Neural cell (in vitro differentiated cells): ENCODE data around the gene MAG. TPM values are rescaled to one million over a fixed set of nuclear protein-coding genes. Genes with fewer than 3 reads are reported as not detected.

Source experiments
- H2AFZ ChIP-seq: fragments of 200-600, 300-800 bp; sonication (generic), shearing (Covaris generic); 2 replicates; pipeline ENCODE4 v1.6.0; 2014; ENCODE audit warnings: low read depth, mild to moderate bottlenecking, antibody characterized with exemption, low read length, moderate library complexity
- H3F3A ChIP-seq: fragments of 200-600 bp; shearing (Covaris generic); 2 replicates; pipeline ENCODE4 v1.6.1; 2016; ENCODE audit warnings: mild to moderate bottlenecking, moderate library complexity, mixed read lengths, antibody characterized with exemption, low read length; ENCODE audit not compliant: insufficient read depth, poor library complexity, severe bottlenecking
- H3K27ac ChIP-seq: fragments of 200-600, 300-800 bp; sonication (generic), shearing (Covaris generic); 2 replicates; pipeline ENCODE4 v1.5.1; 2014; ENCODE audit warnings: mild to moderate bottlenecking, low read length, moderate library complexity
- H3K27me3 ChIP-seq: fragments of 300-800, 200-600 bp; sonication (generic), shearing (Covaris generic); 2 replicates; pipeline ENCODE4 v1.6.0; 2014; ENCODE audit warnings: mild to moderate bottlenecking, low read depth, low read length, moderate library complexity; ENCODE audit not compliant: insufficient read depth
- H3K36me3 ChIP-seq: fragments of 300-800, 200-600 bp; sonication (generic), shearing (Covaris generic); 2 replicates; pipeline ENCODE4 v1.5.1; 2014; ENCODE audit warnings: mild to moderate bottlenecking, antibody characterized with exemption, low read length, moderate library complexity; ENCODE audit not compliant: insufficient read depth
- H3K4me2 ChIP-seq: fragments of 300-800, 200-600 bp; sonication (generic), shearing (Covaris generic); 2 replicates; pipeline ENCODE4 v1.6.0; 2014; ENCODE audit warnings: mild to moderate bottlenecking, low read length
- H3K4me3 ChIP-seq: fragments of 300-800, 200-600 bp; sonication (generic), shearing (Covaris generic); 2 replicates; pipeline ENCODE4 v1.5.1; 2014; ENCODE audit warnings: mild to moderate bottlenecking, low read length, moderate library complexity
- H3K79me2 ChIP-seq: fragments of 200-600 bp; shearing (Covaris generic); replicated peaks from 2 replicates; pipeline ENCODE4 v1.6.0; 2014; ENCODE audit warnings: mild to moderate bottlenecking, low read length, moderate library complexity; ENCODE audit not compliant: insufficient read depth
- H3K9ac ChIP-seq: fragments of 300-800, 200-600 bp; sonication (generic), shearing (Covaris generic); 2 replicates; pipeline ENCODE4 v1.6.1; 2016; ENCODE audit warnings: mild to moderate bottlenecking, low read length, mixed read lengths
- H3K9me2 ChIP-seq: fragments of 200-600 bp; shearing (Covaris generic); 2 replicates; pipeline ENCODE4 v1.6.1; 2016; ENCODE audit warnings: mild to moderate bottlenecking, low read length, mixed read lengths; ENCODE audit not compliant: insufficient read depth
- H3K9me3 ChIP-seq: fragments of 200-600, 300-800 bp; sonication (generic), shearing (Covaris generic); 2 replicates; pipeline ENCODE4 v1.6.1; 2016; ENCODE audit warnings: mild to moderate bottlenecking, mixed run types, low read length, moderate library complexity, mixed read lengths
- H4K20me1 ChIP-seq: fragments of 200-600 bp; shearing (Covaris generic); 2 replicates; pipeline ENCODE4 v1.6.1; 2016; ENCODE audit warnings: mild to moderate bottlenecking, mixed run types; ENCODE audit not compliant: insufficient read depth
- EP300 ChIP-seq: fragments of 450-650 bp; conservative IDR thresholded peaks from 2 replicates; pipeline ENCODE4 v1.6.1; 2014; ENCODE audit warnings: antibody characterized with exemption, mild to moderate bottlenecking, moderate library complexity; ENCODE audit not compliant: poor library complexity, severe bottlenecking
- EZH2 ChIP-seq: fragments of 200-600, 300-800 bp; shearing (Covaris generic), sonication (generic); IDR thresholded peaks from 2 replicates; pipeline ENCODE4 v1.6.1; 2014; ENCODE audit warnings: antibody characterized with exemption, low read length, borderline replicate concordance, mild to moderate bottlenecking; ENCODE audit not compliant: insufficient read depth, poor library complexity, severe bottlenecking
- MXI1 ChIP-seq: fragments of 450-650 bp; conservative IDR thresholded peaks from 2 replicates; pipeline ENCODE4 v1.6.1; 2014; ENCODE audit warnings: antibody characterized with exemption, mild to moderate bottlenecking; ENCODE audit not compliant: poor library complexity, severe bottlenecking
- POLR2AphosphoS5 ChIP-seq: IDR thresholded peaks from 2 replicates; pipeline ENCODE4 v1.6.1; 2012
- RAD21 ChIP-seq: fragments of 450-650 bp; conservative IDR thresholded peaks from 2 replicates; pipeline ENCODE4 v1.6.1; 2014; ENCODE audit warnings: antibody characterized with exemption, mild to moderate bottlenecking, moderate library complexity
- SMC3 ChIP-seq: fragments of 450-650 bp; conservative IDR thresholded peaks from 2 replicates; pipeline ENCODE4 v1.6.1; 2014; ENCODE audit warnings: antibody characterized with exemption, mild to moderate bottlenecking, moderate library complexity; ENCODE audit not compliant: poor library complexity
- TAF1 ChIP-seq: IDR thresholded peaks from 2 replicates; pipeline ENCODE4 v1.6.1; 2012; ENCODE audit warnings: low read depth
- polyA plus RNA-seq: library from polyadenylated mRNA; depleted of rRNA; stranded (reverse); fragments of >200 nt; gene quantifications from 2 replicates; pipeline ENCODE4 v1.2.3, GENCODE V29; 2014
- TF ChIP-seq, protein P1 (sequence below): IDR thresholded peaks from 2 replicates; pipeline ENCODE4 v1.6.1; 2012; ENCODE audit warnings: borderline replicate concordance
- TF ChIP-seq, protein P2 (sequence below): fragments of 450-650 bp; IDR thresholded peaks from 2 replicates; pipeline ENCODE4 v1.5.1; 2014; ENCODE audit warnings: antibody characterized with exemption, mild to moderate bottlenecking, moderate library complexity; ENCODE audit not compliant: poor library complexity, severe bottlenecking

The MAG gene
- polyA plus RNA-seq, 1 donor from 2014 or later, result not detected

DNA sequence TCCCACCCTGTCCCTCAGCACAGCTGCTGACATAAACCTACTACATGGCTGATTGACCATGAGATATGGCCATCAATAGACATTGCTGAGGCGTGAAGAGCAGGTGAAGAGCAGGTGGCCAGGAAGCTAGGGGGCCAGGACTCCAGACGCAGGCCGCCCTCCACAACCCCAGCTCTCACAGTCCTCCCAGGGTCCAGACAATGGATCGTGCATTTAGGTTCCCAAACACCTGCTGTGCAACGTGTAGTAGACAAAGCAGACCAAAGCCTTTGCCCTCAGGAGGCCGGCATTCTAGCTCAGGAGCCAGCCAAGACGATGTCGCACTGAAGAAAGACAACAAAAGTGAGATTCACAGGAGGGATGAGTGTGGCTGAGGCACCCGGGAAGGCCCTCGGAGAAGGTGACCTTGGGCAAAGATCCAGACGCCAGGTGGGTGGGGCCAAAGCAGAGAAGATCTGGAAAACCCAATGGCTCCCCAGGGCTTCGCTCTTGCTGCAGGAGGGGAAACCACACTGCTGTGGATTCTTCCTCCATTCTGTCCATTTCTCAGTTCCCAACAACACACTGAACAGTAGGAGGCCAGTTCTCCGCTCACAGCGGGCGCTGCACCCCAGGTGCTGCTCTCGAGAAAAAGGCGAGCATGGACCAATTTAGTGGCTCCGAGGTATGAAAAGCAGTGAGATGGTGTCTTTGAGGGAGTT lies 57.1 kb downstream of the MAG start:
- H3K36me3 ChIP-seq, result no peaks in the 10 kb centered on the region

DNA sequence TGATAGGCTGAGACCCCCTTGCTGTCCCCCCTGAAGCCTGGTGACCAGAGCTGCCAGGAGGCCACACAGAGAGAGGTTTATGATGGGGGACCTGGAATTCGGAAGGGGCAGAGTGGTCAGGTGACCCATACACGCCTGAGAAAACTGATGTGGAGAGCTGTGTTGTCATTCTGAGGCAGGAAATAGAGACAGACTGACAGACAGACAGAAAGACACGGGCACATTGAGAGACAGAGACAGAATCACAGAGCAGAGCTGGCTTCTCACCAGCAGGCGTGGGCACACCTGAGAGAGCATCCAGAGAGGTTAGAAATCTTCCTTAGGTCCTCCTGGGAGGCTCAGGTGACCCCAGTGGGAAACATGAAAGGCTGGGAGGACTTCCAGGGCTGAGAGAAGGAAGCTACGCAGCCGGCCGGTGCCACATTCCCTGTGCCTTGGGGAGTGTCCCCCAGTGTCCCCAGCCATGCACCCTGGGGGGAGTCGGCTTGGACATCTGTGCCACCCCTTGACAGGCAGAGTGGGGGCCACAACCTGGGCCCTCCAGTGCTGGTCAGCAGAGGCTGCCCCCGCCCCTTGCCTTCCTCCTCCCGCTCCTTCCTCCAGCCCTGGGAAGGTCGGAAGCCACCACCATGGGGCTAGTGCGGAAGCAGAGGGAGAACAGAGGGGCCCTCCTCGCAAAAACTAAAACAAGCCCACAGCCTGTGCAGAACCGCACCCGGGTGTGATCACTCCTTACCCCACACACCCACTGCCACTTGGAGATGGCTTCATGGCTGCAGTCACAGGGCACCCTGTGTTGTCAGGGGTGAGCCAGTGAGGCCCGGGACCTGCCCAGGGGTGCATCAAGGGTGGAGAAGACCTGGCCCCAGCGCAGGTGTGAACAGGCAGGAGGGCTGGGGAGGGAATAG lies 57.9 kb downstream of the MAG start:
- H3K36me3 ChIP-seq, result no peaks in the 10 kb centered on the region
- no peaks in the 10 kb centered on the region for H3K79me2 ChIP-seq
- no peaks in the 10 kb centered on the region for H3K9me2 ChIP-seq
- H4K20me1 ChIP-seq, result no peaks in the 10 kb centered on the region
- no peaks in the 10 kb centered on the region for H3K9me3 ChIP-seq
- no peak overlapping the region for H3K4me2 ChIP-seq
- no peak overlapping the region for H3K9ac ChIP-seq
- H3K27ac ChIP-seq, result no peak overlapping the region
- no peaks in the 10 kb centered on the region for H3F3A ChIP-seq
- no peak overlapping the region for H2AFZ ChIP-seq
- H3K4me3 ChIP-seq, result no peak overlapping the region
- H3K27me3 ChIP-seq, result no peaks in the 10 kb centered on the region
- TF ChIP-seq, protein P1, sequence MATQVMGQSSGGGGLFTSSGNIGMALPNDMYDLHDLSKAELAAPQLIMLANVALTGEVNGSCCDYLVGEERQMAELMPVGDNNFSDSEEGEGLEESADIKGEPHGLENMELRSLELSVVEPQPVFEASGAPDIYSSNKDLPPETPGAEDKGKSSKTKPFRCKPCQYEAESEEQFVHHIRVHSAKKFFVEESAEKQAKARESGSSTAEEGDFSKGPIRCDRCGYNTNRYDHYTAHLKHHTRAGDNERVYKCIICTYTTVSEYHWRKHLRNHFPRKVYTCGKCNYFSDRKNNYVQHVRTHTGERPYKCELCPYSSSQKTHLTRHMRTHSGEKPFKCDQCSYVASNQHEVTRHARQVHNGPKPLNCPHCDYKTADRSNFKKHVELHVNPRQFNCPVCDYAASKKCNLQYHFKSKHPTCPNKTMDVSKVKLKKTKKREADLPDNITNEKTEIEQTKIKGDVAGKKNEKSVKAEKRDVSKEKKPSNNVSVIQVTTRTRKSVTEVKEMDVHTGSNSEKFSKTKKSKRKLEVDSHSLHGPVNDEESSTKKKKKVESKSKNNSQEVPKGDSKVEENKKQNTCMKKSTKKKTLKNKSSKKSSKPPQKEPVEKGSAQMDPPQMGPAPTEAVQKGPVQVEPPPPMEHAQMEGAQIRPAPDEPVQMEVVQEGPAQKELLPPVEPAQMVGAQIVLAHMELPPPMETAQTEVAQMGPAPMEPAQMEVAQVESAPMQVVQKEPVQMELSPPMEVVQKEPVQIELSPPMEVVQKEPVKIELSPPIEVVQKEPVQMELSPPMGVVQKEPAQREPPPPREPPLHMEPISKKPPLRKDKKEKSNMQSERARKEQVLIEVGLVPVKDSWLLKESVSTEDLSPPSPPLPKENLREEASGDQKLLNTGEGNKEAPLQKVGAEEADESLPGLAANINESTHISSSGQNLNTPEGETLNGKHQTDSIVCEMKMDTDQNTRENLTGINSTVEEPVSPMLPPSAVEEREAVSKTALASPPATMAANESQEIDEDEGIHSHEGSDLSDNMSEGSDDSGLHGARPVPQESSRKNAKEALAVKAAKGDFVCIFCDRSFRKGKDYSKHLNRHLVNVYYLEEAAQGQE, result no peak
- TF ChIP-seq, protein P2, sequence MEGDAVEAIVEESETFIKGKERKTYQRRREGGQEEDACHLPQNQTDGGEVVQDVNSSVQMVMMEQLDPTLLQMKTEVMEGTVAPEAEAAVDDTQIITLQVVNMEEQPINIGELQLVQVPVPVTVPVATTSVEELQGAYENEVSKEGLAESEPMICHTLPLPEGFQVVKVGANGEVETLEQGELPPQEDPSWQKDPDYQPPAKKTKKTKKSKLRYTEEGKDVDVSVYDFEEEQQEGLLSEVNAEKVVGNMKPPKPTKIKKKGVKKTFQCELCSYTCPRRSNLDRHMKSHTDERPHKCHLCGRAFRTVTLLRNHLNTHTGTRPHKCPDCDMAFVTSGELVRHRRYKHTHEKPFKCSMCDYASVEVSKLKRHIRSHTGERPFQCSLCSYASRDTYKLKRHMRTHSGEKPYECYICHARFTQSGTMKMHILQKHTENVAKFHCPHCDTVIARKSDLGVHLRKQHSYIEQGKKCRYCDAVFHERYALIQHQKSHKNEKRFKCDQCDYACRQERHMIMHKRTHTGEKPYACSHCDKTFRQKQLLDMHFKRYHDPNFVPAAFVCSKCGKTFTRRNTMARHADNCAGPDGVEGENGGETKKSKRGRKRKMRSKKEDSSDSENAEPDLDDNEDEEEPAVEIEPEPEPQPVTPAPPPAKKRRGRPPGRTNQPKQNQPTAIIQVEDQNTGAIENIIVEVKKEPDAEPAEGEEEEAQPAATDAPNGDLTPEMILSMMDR, result no peak
- no peak for TF ChIP-seq MXI1
- TF ChIP-seq TAF1, result no peak
- no peak for TF ChIP-seq POLR2AphosphoS5
- no peak for TF ChIP-seq EP300
- TF ChIP-seq RAD21, result no peak
- TF ChIP-seq EZH2, result no peak

More for the DNA sequence above, 57.1 kb downstream of the MAG start:
- TF ChIP-seq RAD21 (no peak), POLR2AphosphoS5 (no peak), TAF1 (no peak), EZH2 (no peak), SMC3 (no peak), MXI1 (no peak)
- TF ChIP-seq, protein P1, result no peak
- TF ChIP-seq, protein P2, result no peak
- no peaks in the 10 kb centered on the region for H3K27me3 ChIP-seq
- H3K79me2 ChIP-seq, result no peaks in the 10 kb centered on the region
- H3F3A ChIP-seq, result no peaks in the 10 kb centered on the region
- H3K4me3 ChIP-seq, result no peak overlapping the region
- no peaks in the 10 kb centered on the region for H3K9me3 ChIP-seq
- no peak overlapping the region for H2AFZ ChIP-seq
- H3K9me2 ChIP-seq, result no peaks in the 10 kb centered on the region
- no peaks in the 10 kb centered on the region for H4K20me1 ChIP-seq
- H3K27ac ChIP-seq, result no peak overlapping the region
- no peak overlapping the region for H3K4me2 ChIP-seq
- no peak overlapping the region for H3K9ac ChIP-seq
